GM21423 (cell line): ENCODE data around the gene TULP4.
"Not testable (repeated sequence)": the region's sequence is repeated elsewhere in the genome, so short reads cannot be mapped to it uniquely, and the experiment has no call there.

ENCODE experiments used
- ATAC-seq: cut with Tn5 transposase; IDR thresholded peaks from one replicate; pipeline ENCODE4 v1.9.1; 2021; ENCODE audit warnings: mild to moderate bottlenecking, moderate library complexity; ENCODE audit not compliant: unreplicated experiment

TULP4 gene

GRCh38 chr6:158545043-158545966, 233.0 kb downstream of the TULP4 start:
- no peak for ATAC-seq

GRCh38 chr6:158548418-158549161, 236.3 kb downstream of the TULP4 start:
- no peak for ATAC-seq

GRCh38 chr6:158552055-158552795, 240.0 kb downstream of the TULP4 start:
- no peak for ATAC-seq

- no peak for ATAC-seq
Measured at GRCh38 chr6:158552796-158553138, 240.5 kb downstream of the TULP4 start.

- no peak for ATAC-seq
Measured at GRCh38 chr6:158554611-158555361, 242.5 kb downstream of the TULP4 start.

- ATAC-seq = no peak
Measured at GRCh38 chr6:158556113-158556512, 243.8 kb downstream of the TULP4 start.

- not testable (repeated sequence) for ATAC-seq
Measured at GRCh38 chr6:158557110-158557509, 244.8 kb downstream of the TULP4 start.

- ATAC-seq = no peak
Measured at GRCh38 chr6:158557927-158558326, 245.7 kb downstream of the TULP4 start.

GRCh38 chr6:158558415-158559306, 246.4 kb downstream of the TULP4 start:
- no peak for ATAC-seq

GRCh38 chr6:158559338-158559894, 247.2 kb downstream of the TULP4 start:
- no peak for ATAC-seq

- peak; percentile 87 for ATAC-seq
Measured at GRCh38 chr6:158559895-158560835, 247.9 kb downstream of the TULP4 start, which contains the start of gene TMEM181. Gene TMEM181, plus strand, starts transcription at chr6:158560091. Its CDS starts 134 bp downstream, at chr6:158560225.

GRCh38 chr6:158560836-158561320, 248.6 kb downstream of the TULP4 start:
- ATAC-seq = no peak
